ENCODE measurements around the gene THUMPD1.

THUMPD1 gene, protein sequence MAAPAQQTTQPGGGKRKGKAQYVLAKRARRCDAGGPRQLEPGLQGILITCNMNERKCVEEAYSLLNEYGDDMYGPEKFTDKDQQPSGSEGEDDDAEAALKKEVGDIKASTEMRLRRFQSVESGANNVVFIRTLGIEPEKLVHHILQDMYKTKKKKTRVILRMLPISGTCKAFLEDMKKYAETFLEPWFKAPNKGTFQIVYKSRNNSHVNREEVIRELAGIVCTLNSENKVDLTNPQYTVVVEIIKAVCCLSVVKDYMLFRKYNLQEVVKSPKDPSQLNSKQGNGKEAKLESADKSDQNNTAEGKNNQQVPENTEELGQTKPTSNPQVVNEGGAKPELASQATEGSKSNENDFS

DNA sequence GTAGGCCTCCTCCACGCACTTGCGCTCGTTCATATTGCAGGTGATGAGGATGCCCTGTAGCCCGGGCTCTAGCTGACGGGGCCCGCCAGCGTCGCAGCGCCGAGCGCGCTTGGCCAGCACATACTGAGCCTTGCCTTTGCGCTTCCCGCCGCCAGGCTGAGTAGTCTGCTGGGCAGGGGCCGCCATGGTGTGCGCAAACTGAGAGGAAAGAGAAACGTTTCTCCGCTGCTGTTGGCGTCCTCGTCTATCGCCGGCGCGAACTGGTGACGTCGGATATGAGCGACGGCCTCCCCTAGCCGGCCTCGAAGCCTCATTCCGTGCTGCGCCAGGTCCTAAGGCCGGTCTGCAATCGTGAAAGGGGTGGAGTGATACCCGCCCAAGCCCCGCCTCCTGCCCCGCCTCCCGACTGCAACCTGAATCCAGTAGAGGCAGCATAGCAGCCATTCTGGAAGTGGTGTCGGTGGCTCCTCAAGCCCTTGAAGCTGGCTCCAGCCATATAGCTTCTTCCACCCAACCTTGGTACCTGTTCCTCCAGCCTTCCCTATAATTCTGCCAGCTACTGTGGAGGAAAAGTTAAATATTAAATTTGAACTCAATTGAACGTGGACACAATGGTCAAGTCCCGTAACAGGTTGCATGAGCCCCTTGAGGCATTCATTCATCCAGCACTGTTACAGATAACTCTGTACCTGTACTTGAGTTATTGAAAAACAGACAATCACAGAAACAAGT lies at the start of gene THUMPD1:
TSS of gene THUMPD1 (minus strand) at position 265 of the 732 bp plus-strand sequence. CDS start at position 186, 79 bp downstream.
- H3K27ac ChIP-seq: peak within 1 kb of the TSS; percentile 94

DNA sequence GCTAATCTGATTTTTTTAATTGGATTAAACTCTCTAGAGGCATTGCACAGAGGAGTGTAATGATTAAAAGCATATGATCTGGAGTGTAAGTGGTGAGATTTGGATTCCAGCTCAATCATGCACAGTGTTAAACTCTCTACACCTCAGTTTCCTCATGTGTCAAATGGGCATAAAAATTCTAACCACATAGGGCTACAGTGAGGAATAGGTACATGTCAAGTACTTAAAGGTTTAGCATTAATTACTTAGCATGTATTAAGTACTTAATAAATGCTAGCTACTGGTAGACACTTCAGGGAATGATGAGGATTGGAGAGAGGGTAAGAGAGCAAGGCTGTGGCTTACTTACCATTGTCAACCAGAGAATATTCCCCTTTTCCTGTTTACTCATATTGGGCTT lies 47.5 kb upstream of the THUMPD1 start:
- no peak overlapping the region for H3K27ac ChIP-seq
- no peak for TF ChIP-seq ZFX (IDR thresholded peaks at IDR 0.05)
- TF ChIP-seq, protein P1, sequence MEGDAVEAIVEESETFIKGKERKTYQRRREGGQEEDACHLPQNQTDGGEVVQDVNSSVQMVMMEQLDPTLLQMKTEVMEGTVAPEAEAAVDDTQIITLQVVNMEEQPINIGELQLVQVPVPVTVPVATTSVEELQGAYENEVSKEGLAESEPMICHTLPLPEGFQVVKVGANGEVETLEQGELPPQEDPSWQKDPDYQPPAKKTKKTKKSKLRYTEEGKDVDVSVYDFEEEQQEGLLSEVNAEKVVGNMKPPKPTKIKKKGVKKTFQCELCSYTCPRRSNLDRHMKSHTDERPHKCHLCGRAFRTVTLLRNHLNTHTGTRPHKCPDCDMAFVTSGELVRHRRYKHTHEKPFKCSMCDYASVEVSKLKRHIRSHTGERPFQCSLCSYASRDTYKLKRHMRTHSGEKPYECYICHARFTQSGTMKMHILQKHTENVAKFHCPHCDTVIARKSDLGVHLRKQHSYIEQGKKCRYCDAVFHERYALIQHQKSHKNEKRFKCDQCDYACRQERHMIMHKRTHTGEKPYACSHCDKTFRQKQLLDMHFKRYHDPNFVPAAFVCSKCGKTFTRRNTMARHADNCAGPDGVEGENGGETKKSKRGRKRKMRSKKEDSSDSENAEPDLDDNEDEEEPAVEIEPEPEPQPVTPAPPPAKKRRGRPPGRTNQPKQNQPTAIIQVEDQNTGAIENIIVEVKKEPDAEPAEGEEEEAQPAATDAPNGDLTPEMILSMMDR (conservative IDR thresholded peaks at IDR 0.05): no peak

More for the DNA sequence above, at the start of gene THUMPD1:
- TF ChIP-seq, protein P1 (conservative IDR thresholded peaks at IDR 0.05): peak; percentile 5; the same call in 1 of the 2 replicates
- TF ChIP-seq ZFX (IDR thresholded peaks at IDR 0.05): peak; percentile 43; the same call in 1 of the 2 replicates

DNA sequence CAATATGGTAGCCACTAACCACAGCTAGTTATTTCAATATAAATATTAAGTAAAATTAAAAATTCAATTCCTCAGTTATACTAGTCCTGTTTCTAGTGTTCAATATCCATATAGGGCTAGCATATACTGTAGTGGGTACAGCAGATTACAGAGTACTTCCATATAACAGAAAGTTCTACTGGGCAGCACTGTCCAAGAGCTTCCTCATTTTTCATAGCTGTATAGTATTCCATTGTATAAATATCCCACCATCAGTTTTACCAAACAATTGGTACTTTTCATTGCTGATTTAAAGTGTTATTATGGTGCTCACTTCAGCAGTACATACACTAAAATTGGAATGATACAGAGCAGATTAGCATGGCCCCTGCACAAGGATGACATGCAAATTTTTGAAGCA lies 42.6 kb upstream of the THUMPD1 start:
- no peak for TF ChIP-seq ZFX (IDR thresholded peaks at IDR 0.05)
- TF ChIP-seq, protein P1 (conservative IDR thresholded peaks at IDR 0.05): no peak
- H3K27ac ChIP-seq: no peak overlapping the region

DNA sequence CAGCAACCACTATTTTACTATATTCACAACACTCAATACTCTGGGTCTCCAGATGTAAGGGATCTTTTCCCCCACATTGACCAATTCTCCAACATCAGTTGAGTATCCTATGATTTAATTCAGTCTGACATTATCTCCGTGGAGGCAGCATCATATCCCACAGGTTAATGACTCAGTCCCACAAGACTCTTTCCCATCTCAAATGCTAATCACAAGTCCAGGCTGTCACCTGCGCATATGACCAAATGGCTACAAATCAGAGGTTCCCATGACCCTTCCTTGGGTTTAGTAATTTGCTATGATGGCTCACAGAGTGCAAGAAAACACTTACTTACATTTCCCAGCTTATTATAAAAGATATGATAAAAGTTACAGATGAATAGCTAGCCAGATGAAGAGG lies 40.9 kb upstream of the THUMPD1 start:
- no peak overlapping the region for H3K27ac ChIP-seq
- TF ChIP-seq, protein P1 (conservative IDR thresholded peaks at IDR 0.05): no peak
- TF ChIP-seq ZFX (IDR thresholded peaks at IDR 0.05): no peak

DNA sequence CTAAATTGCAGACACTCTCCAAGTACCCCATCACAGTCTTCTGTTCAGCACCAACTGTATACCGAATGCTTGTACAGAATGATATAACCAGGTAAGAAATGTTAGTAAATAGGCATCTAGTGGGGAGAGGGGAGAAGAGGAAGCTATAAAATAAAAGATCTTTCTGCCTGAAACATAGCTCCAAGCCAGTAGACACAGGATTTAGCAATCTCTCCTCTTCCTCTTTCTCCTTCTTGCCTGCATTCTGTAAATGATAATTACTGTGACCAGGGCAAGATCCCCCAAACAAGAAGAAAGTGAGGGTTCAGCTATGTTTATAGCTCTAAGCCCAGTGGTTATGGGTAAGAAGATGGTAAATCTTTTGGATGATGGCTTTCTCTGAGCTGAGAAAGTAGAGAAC lies 40.1 kb upstream of the THUMPD1 start:
- TF ChIP-seq, protein P1 (conservative IDR thresholded peaks at IDR 0.05): no peak
- no peak for TF ChIP-seq ZFX (IDR thresholded peaks at IDR 0.05)
- H3K27ac ChIP-seq: no peak overlapping the region

DNA sequence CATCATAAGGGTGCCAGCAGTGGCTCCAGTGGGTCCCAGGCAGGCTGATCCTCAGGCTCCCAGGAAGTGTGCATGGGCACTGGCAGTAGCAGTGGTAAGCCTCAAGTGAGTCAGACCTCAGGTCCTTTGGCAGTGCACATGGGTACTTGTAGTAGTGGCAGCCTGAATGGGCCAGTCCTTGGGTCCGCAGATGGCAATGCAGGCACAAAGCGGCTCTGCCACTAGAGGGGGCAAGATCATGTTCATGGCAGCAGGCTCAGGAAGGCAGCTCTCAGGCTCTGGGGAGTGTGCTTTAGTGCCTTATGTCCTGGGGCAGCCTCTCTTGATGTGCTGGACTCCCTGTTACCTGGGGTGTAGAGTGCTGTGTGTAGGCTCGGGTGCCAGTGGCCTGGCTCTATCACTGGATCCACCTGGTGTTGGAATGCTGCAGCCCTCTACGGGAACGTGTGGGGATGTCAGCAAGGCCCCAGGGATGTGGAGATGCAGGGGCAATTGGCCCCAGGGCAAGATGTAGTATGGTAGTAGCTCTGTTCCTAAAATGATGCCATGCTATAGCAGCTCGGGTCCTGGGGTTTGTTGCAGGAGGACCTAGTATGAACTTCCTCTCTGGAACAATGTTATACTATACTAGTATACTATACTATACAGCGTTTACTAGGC lies 33.2 kb upstream of the THUMPD1 start:
- H3K27ac ChIP-seq: no peak overlapping the region
- TF ChIP-seq, protein P1 (conservative IDR thresholded peaks at IDR 0.05): peak; percentile 82
- TF ChIP-seq ZFX (IDR thresholded peaks at IDR 0.05): no peak
